CD4-positive, alpha-beta memory T cell (primary cell): ENCODE results near the gene ENAM. TPM values are rescaled to one million over a fixed set of nuclear protein-coding genes. Genes with fewer than 3 reads are reported as not detected.

Experiments
- CTCF ChIA-PET: fragments of 350-600 bp; sonication (Branson Sonifier 250); formaldehyde crosslinking; loops from one replicate; lab custom pipeline; 2021; ENCODE audit warnings: inconsistent platforms; ENCODE audit not compliant: partially characterized antibody; lab: Charles Lee
- POLR2A ChIA-PET: fragments of 350-600 bp; sonication (Branson Sonifier 250); formaldehyde crosslinking; loops from one replicate; lab custom pipeline; 2021; ENCODE audit not compliant: partially characterized antibody; lab: Charles Lee
- DNase-seq, 5 donors: peaks; one replicate each; pipeline versions ENCODE4 v3.0.0 to v3.0.0-alpha.2; 2020 to 2022; ENCODE audit warnings: mixed read lengths in 1 of 5
- H3K27ac ChIP-seq: one replicate; pipeline ENCODE4 v1.7.0; 2013; ENCODE audit warnings: low read depth, low read length
- H3K27me3 ChIP-seq: 2 replicates; pipeline ENCODE4 v1.7.0; 2013; ENCODE audit warnings: mild to moderate bottlenecking, low read length, moderate library complexity; ENCODE audit not compliant: insufficient read depth
- H3K36me3 ChIP-seq: 2 replicates; pipeline ENCODE4 v1.7.0; 2013; ENCODE audit warnings: mild to moderate bottlenecking, low read length, moderate library complexity; ENCODE audit not compliant: insufficient read depth
- H3K4me1 ChIP-seq: 2 replicates; pipeline ENCODE4 v1.7.0; 2013; ENCODE audit warnings: mild to moderate bottlenecking, low read length, moderate library complexity; ENCODE audit not compliant: insufficient read depth
- H3K4me3 ChIP-seq, 2 donors: one replicate each; pipeline ENCODE4 v1.7.0; 2013; ENCODE audit warnings: low read length in 2 of 2, mild to moderate bottlenecking in 1 of 2
- H3K9me3 ChIP-seq, 2 donors: one replicate each; pipeline ENCODE4 v1.7.0; 2013; ENCODE audit warnings: low read length in 2 of 2, control low read depth in 1 of 2; ENCODE audit not compliant: control insufficient read depth in 1 of 2
- H3K27ac Mint-ChIP-seq, 7 donors: one replicate each; pipeline ENCODE4 v1.8.0; 2020 to 2021; ENCODE audit warnings: mixed read lengths in 7 of 7, mild to moderate bottlenecking in 6 of 7, inconsistent platforms in 3 of 7, moderate library complexity in 3 of 7
- H3K27me3 Mint-ChIP-seq, 2 donors: one replicate each; pipeline ENCODE4 v1.8.0; 2020 to 2021; ENCODE audit warnings: mixed read lengths in 2 of 2
- H3K36me3 Mint-ChIP-seq, 2 donors: one replicate each; pipeline ENCODE4 v1.8.0; 2020 to 2021; ENCODE audit warnings: mixed read lengths in 2 of 2, inconsistent platforms in 1 of 2, mild to moderate bottlenecking in 1 of 2
- H3K4me1 Mint-ChIP-seq, 4 donors: one replicate each; pipeline ENCODE4 v1.8.0; 2020 to 2021; ENCODE audit warnings: mixed read lengths in 4 of 4, mild to moderate bottlenecking in 1 of 4
- H3K4me3 Mint-ChIP-seq, 8 donors: one replicate each; pipeline ENCODE4 v1.8.0; 2020 to 2021; ENCODE audit warnings: mixed read lengths in 8 of 8, mild to moderate bottlenecking in 7 of 8, moderate library complexity in 6 of 8, inconsistent platforms in 3 of 8
- H3K9me3 Mint-ChIP-seq, 8 donors: one replicate each; pipeline ENCODE4 v1.8.0; 2020 to 2021; ENCODE audit warnings: mixed read lengths in 8 of 8, mild to moderate bottlenecking in 5 of 8, inconsistent platforms in 3 of 8, moderate library complexity in 1 of 8
- intact Hi-C: fragments of 100-400 bp; cut with micrococcal nuclease; formaldehyde crosslinking; loops from one replicate; pipeline ENCODE4 v1.15.1; 2023
- polyA plus RNA-seq, 2 donors: library from polyadenylated mRNA; unstranded; fragments of 300-500 nt; fragmentation: Illumina TruSeq; gene quantifications; one replicate each; pipeline ENCODE4 v1.2.3, GENCODE V29; 2021
- total RNA-seq, 2 experiments: library from RNA; stranded (reverse); gene quantifications; one replicate each; pipeline ENCODE4 v1.2.3, GENCODE V29; 2021

Gene ENAM, protein sequence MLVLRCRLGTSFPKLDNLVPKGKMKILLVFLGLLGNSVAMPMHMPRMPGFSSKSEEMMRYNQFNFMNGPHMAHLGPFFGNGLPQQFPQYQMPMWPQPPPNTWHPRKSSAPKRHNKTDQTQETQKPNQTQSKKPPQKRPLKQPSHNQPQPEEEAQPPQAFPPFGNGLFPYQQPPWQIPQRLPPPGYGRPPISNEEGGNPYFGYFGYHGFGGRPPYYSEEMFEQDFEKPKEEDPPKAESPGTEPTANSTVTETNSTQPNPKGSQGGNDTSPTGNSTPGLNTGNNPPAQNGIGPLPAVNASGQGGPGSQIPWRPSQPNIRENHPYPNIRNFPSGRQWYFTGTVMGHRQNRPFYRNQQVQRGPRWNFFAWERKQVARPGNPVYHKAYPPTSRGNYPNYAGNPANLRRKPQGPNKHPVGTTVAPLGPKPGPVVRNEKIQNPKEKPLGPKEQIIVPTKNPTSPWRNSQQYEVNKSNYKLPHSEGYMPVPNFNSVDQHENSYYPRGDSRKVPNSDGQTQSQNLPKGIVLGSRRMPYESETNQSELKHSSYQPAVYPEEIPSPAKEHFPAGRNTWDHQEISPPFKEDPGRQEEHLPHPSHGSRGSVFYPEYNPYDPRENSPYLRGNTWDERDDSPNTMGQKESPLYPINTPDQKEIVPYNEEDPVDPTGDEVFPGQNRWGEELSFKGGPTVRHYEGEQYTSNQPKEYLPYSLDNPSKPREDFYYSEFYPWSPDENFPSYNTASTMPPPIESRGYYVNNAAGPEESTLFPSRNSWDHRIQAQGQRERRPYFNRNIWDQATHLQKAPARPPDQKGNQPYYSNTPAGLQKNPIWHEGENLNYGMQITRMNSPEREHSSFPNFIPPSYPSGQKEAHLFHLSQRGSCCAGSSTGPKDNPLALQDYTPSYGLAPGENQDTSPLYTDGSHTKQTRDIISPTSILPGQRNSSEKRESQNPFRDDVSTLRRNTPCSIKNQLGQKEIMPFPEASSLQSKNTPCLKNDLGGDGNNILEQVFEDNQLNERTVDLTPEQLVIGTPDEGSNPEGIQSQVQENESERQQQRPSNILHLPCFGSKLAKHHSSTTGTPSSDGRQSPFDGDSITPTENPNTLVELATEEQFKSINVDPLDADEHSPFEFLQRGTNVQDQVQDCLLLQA
- not detected for total RNA-seq
- polyA plus RNA-seq, result not detected

DNA sequence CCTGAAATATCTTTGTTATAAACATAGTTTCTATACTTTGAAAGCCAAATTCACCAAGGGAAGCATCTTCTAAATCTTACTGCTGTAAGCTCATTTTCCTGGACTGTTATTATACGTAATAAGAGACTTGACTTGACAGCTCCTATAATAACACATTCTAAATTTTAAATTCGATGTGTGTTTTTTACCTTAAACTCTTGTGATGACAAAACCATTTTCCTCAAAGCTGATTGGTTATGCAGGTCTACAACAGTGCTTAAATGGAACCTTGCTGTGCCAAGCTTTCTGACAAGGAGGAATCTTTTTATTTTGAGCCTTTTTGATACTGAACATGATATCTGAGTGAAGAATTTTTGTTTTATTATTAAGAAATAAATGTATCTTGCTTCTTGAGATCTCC, at the start of gene ENAM:
Gene ENAM (plus strand): TSS at position 301 of the 400 bp plus-strand sequence. CDS start 757 bp downstream, outside the sequence.
- Histone ChIP-seq H3K9me3 (no peaks in the 10 kb centered on the region), H3K27me3 (no peaks in the 10 kb centered on the region), H3K36me3 (no peaks in the 10 kb centered on the region), H3K4me3 (no peak within 1 kb of the TSS), H3K27ac (no peak within 1 kb of the TSS), H3K4me1 (no peaks in the 10 kb centered on the region)
- ChIA-PET CTCF (interaction anchor here (0.6 to 1.6 kb wide), 3 partner anchors 11 to 67 kb away, joined by 3 to 5 read pairs (median 4); no protein-coding TSS in a partner anchor), POLR2A (no interaction called here)
- Mint-ChIP-seq H3K4me1 (peaks cover 0 to 3% (median 0%) of the 10 kb centered on the region in 4 donors), H3K27me3 (peaks cover 2% of the 10 kb centered on the region in 2 donors), H3K36me3 (no peaks in the 10 kb centered on the region), H3K9me3 (no peaks in the 10 kb centered on the region), H3K27ac (no peak within 1 kb of the TSS), H3K4me3 (no peak within 1 kb of the TSS)
- no peak for DNase-seq
- intact Hi-C loops, result no loop called here

GRCh38 chr4:70581980-70582379, 46.6 kb upstream of the ENAM start:
- no peaks in the 10 kb centered on the region for H3K27me3 ChIP-seq
- no peaks in the 10 kb centered on the region for H3K36me3 ChIP-seq
- Mint-ChIP-seq H3K4me3 (no peak overlapping the region), H3K36me3 (no peaks in the 10 kb centered on the region), H3K4me1 (no peaks in the 10 kb centered on the region), H3K27me3 (peaks cover 1% of the 10 kb centered on the region in 2 donors), H3K9me3 (no peaks in the 10 kb centered on the region), H3K27ac (no peak overlapping the region)
- intact Hi-C loops, result no loop called here
- ChIA-PET CTCF (no interaction called here), POLR2A (no interaction called here)
- no peaks in the 10 kb centered on the region for H3K9me3 ChIP-seq
- no peaks in the 10 kb centered on the region for H3K4me1 ChIP-seq
- no peak for DNase-seq
- H3K27ac ChIP-seq, result no peak overlapping the region
- no peak overlapping the region for H3K4me3 ChIP-seq

DNA sequence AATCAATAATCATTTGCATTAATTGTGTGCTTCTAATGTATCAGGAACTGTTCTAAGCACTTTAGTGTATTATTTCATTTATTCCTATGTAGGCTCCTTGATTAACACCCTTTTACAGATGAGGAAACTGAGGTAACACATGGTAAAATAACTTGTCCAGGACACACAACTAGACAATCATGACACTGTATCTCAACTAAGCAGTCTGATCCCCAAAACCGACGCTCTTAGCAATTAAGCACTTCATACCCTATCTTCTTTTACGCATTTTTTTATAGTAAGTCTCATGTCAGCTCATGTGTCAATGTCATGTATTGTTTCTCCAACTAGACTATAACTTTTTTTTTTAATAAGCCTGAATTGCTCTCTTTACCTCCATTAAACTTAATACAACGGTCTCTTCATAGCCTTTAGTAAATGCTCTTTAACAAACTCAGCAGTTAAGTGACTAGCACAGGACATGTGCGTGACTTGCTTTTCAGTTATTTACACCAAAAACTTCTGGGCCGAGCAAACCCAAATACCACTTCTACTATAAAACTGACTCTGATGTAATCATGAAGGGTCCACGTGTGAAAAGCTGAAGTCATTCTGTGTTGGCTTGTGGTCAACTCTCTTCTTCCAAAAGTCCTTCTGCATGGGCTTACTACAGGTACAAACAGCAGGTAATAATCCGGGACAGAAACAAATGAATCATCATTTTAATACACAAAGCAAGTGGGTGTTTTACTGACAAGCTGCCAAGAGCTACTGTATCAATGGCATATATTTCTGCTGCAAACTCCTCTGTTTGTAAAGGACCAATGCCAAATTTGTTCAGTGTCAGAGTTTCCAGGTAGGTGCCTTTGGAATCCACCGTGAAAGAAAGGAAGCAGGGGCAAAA, 44.4 kb upstream of the ENAM start:
- no peaks in the 10 kb centered on the region for H3K9me3 ChIP-seq
- H3K4me3 ChIP-seq, result no peak overlapping the region
- no peaks in the 10 kb centered on the region for H3K36me3 Mint-ChIP-seq
- H3K27me3 Mint-ChIP-seq, result peaks cover 0 to 1% of the 10 kb centered on the region in 2 donors
- H3K4me1 Mint-ChIP-seq, result no peaks in the 10 kb centered on the region
- ChIA-PET CTCF (no interaction called here), POLR2A (no interaction called here)
- H3K36me3 ChIP-seq, result no peaks in the 10 kb centered on the region
- H3K9me3 Mint-ChIP-seq, result no peaks in the 10 kb centered on the region
- H3K4me1 ChIP-seq, result no peaks in the 10 kb centered on the region
- H3K27ac Mint-ChIP-seq, result no peak overlapping the region
- no peak overlapping the region for H3K4me3 Mint-ChIP-seq
- no peak overlapping the region for H3K27ac ChIP-seq
- DNase-seq, result no peak
- H3K27me3 ChIP-seq, result no peaks in the 10 kb centered on the region
- intact Hi-C loops, result no loop called here

GRCh38 chr4:70586841-70587240, 41.7 kb upstream of the ENAM start:
- H3K4me3 Mint-ChIP-seq, result no peak overlapping the region
- no peaks in the 10 kb centered on the region for H3K36me3 ChIP-seq
- no peaks in the 10 kb centered on the region for H3K27me3 ChIP-seq
- no peaks in the 10 kb centered on the region for H3K4me1 Mint-ChIP-seq
- ChIA-PET CTCF (no interaction called here), POLR2A (no interaction called here)
- no peaks in the 10 kb centered on the region for H3K4me1 ChIP-seq
- no peak overlapping the region for H3K27ac Mint-ChIP-seq
- DNase-seq, result no peak
- no peaks in the 10 kb centered on the region for H3K9me3 ChIP-seq
- no peaks in the 10 kb centered on the region for H3K36me3 Mint-ChIP-seq
- no peak overlapping the region for H3K4me3 ChIP-seq
- intact Hi-C loops, result no loop called here
- H3K27ac ChIP-seq, result no peak overlapping the region
- H3K9me3 Mint-ChIP-seq, result no peaks in the 10 kb centered on the region
- peaks cover 0 to 4% of the 10 kb centered on the region in 2 donors for H3K27me3 Mint-ChIP-seq

DNA sequence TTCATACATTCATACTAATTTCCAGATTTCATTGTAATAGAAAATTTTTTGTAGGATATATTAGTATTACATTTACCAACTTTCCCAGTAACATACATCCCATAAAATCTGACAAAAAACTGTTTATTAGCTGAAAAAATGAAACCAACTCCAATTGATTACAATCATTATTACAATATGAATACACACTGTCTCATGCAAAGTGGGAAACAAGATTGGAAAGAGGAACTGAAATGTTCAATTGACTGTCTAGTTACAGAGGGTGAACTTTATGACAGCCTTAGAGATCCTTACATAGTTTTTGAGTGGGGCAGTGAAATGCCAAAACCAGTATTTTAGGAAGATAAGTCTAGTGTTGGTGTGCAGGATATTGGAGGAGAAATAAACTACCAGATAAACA, 38.8 kb upstream of the ENAM start:
- ChIA-PET POLR2A (no interaction called here), CTCF (no interaction called here)
- intact Hi-C loops, result no loop called here
- H3K27ac ChIP-seq, result no peak overlapping the region
- no peak overlapping the region for H3K4me3 ChIP-seq
- no peak overlapping the region for H3K4me3 Mint-ChIP-seq
- H3K9me3 ChIP-seq, result no peaks in the 10 kb centered on the region
- peaks cover 0 to 2% (median under 1%) of the 10 kb centered on the region in 4 donors for H3K4me1 Mint-ChIP-seq
- no peaks in the 10 kb centered on the region for H3K4me1 ChIP-seq
- no peaks in the 10 kb centered on the region for H3K9me3 Mint-ChIP-seq
- no peaks in the 10 kb centered on the region for H3K27me3 ChIP-seq
- H3K27me3 Mint-ChIP-seq, result peaks cover 1 to 3% of the 10 kb centered on the region in 2 donors
- H3K36me3 ChIP-seq, result no peaks in the 10 kb centered on the region
- H3K36me3 Mint-ChIP-seq, result no peaks in the 10 kb centered on the region
- no peak overlapping the region for H3K27ac Mint-ChIP-seq
- DNase-seq, result no peak

GRCh38 chr4:70591955-70592582, 36.5 kb upstream of the ENAM start, which contains the start of gene AMBN:
AMBN (plus strand) TSS chr4:70592256; CDS start chr4:70592359, 103 bp downstream.
- ChIA-PET CTCF (no interaction called here), POLR2A (no interaction called here)
- no peaks in the 10 kb centered on the region for H3K27me3 ChIP-seq
- no peaks in the 10 kb centered on the region for H3K4me1 ChIP-seq
- Mint-ChIP-seq H3K4me3 (no peak within 1 kb of the TSS), H3K4me1 (peaks cover 0 to 3% (median under 1%) of the 10 kb centered on the region in 4 donors), H3K36me3 (no peaks in the 10 kb centered on the region), H3K27ac (no peak within 1 kb of the TSS), H3K27me3 (peaks cover 3% of the 10 kb centered on the region in 2 donors), H3K9me3 (no peaks in the 10 kb centered on the region)
- H3K27ac ChIP-seq, result no peak within 1 kb of the TSS
- no peaks in the 10 kb centered on the region for H3K36me3 ChIP-seq
- no peak within 1 kb of the TSS for H3K4me3 ChIP-seq
- DNase-seq, result no peak
- H3K9me3 ChIP-seq, result no peaks in the 10 kb centered on the region
- intact Hi-C loops, result no loop called here
